Skin of body (tissue), 2 donors: Measurements from ENCODE around the gene FGL2. TPM values are rescaled to one million over a fixed set of nuclear protein-coding genes. Genes with fewer than 3 reads are reported as not detected.
"Not testable (repeated sequence)": the region's sequence is repeated elsewhere in the genome, so short reads cannot be mapped to it uniquely, and the experiment has no call there.

ENCODE experiments used
- DNase-seq: peaks from one replicate; lab custom pipeline; 2025; lab: John Stamatoyannopoulos, UW
- total RNA-seq: library from RNA; depleted of rRNA; stranded (reverse); fragments of >200 nt; gene quantifications from one replicate; pipeline ENCODE4 v1.2.3, GENCODE V29; 2014

FGL2 gene
- total RNA-seq, result 29.5 TPM

GRCh38 chr7:77199013-77199966 lies at the start of gene FGL2:
FGL2 (minus strand) TSS chr7:77199819; CDS start chr7:77199793, 26 bp downstream.
- DNase-seq, result no peak

GRCh38 chr7:77248154-77248553 lies 48.5 kb upstream of the FGL2 start:
- no peak for DNase-seq

- DNase-seq, result peak; percentile 45
Measured at GRCh38 chr7:77247206-77247850, 47.7 kb upstream of the FGL2 start.

- no peak for DNase-seq
Measured at GRCh38 chr7:77246026-77246640, 46.5 kb upstream of the FGL2 start.

- no peak for DNase-seq
Measured at GRCh38 chr7:77245015-77245755, 45.6 kb upstream of the FGL2 start.

- DNase-seq, result no peak
Measured at GRCh38 chr7:77244222-77244934, 44.8 kb upstream of the FGL2 start.

GRCh38 chr7:77242554-77242953 lies 42.9 kb upstream of the FGL2 start:
- DNase-seq, result no peak

GRCh38 chr7:77242068-77242467 lies 42.4 kb upstream of the FGL2 start:
- DNase-seq, result no peak

- no peak for DNase-seq
Measured at GRCh38 chr7:77239471-77239870, 39.9 kb upstream of the FGL2 start.

GRCh38 chr7:77238703-77239136 lies 39.1 kb upstream of the FGL2 start:
- no peak for DNase-seq

- no peak for DNase-seq
Measured at GRCh38 chr7:77235276-77235675, 35.7 kb upstream of the FGL2 start.

- no peak for DNase-seq
Measured at GRCh38 chr7:77232467-77232866, 32.8 kb upstream of the FGL2 start.

- not testable (repeated sequence) for DNase-seq
Measured at GRCh38 chr7:77228795-77229194, 29.2 kb upstream of the FGL2 start.

- peak; percentile 78 for DNase-seq
Measured at GRCh38 chr7:77226357-77226839, 26.8 kb upstream of the FGL2 start.

- no peak for DNase-seq
Measured at GRCh38 chr7:77223261-77223660, 23.6 kb upstream of the FGL2 start.

- no peak for DNase-seq
Measured at GRCh38 chr7:77222819-77223218, 23.2 kb upstream of the FGL2 start.

GRCh38 chr7:77222065-77222464 lies 22.4 kb upstream of the FGL2 start:
- no peak for DNase-seq

GRCh38 chr7:77219701-77220331 lies 20.2 kb upstream of the FGL2 start:
- DNase-seq, result not testable (repeated sequence)

- DNase-seq, result no peak
Measured at GRCh38 chr7:77217474-77218185, 18.0 kb upstream of the FGL2 start.
